COLO668 (cell line): ENCODE results near the gene NBPF15.
"Not testable (repeated sequence)": the region's sequence is repeated elsewhere in the genome, so short reads cannot be mapped to it uniquely, and the experiment has no call there.

ENCODE experiments used
- DNase-seq: peaks from one replicate; lab custom pipeline; 2025; ENCODE audit not compliant: unreplicated experiment; lab: John Stamatoyannopoulos, UW

NBPF15 gene, protein sequence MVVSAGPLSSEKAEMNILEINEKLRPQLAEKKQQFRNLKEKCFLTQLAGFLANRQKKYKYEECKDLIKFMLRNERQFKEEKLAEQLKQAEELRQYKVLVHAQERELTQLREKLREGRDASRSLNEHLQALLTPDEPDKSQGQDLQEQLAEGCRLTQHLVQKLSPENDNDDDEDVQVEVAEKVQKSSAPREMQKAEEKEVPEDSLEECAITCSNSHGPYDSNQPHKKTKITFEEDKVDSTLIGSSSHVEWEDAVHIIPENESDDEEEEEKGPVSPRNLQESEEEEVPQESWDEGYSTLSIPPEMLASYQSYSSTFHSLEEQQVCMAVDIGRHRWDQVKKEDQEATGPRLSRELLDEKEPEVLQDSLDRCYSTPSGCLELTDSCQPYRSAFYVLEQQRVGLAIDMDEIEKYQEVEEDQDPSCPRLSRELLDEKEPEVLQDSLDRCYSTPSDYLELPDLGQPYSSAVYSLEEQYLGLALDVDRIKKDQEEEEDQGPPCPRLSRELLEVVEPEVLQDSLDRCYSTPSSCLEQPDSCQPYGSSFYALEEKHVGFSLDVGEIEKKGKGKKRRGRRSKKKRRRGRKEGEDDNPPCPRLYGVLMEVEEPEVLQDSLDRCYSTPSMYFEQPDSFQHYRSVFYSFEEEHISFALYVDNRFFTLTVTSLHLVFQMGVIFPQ

DNA sequence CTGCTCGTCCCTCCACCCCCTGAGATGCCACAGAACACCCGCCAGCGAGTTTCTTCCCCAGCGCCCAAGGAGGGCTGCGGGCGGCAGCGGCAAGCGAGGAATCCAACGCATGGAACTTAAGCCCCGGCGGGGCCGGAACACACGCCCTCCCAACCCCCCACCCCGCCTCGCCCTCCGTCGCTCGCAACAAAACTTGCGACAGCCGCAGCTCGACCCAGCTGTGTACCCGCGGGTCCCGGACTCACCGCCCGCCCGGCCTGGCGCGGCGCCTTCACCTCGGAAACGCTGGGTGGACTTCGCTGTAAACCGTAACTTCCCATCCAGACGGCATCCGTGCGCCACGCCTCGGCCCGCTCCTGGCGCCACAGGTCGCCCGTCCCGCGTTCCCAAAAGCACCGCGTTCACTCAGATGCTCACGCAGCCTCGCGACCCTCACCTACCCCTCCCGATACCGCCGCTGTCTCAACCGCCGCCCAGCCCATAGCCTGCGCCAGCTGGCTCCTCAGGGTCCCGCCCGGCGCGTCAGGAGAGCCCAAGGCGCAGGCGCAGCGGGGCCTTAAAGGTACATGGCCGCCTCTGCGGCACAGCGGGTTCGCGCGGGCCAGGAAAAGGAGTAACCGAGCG lies at the start of gene NBPF15:
NBPF15 (minus strand) TSS at position 534 of the 624 bp plus-strand sequence. CDS start 21,666 bp downstream, outside the sequence.
- peak; percentile 69 for DNase-seq

DNA sequence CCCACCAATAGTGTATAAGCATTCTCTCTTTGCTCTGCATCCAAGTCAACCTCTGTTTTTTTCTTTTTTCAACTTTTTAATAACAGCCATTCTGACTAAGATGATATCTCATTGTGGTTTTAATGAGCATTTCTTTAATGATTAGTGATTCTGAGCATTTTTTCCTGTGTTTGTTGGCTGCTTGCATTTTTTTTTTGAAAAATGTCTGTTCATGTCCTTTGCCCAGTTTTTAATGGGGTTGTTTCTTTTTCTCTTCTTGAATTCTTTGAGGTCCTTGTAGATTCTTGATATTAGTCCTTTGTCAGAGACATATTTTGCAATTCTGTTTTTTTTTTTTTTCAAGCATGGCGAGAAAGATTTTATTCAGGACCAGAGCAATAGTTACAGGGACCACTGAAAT lies 35.0 kb upstream of the NBPF15 start:
- not testable (repeated sequence) for DNase-seq

DNA sequence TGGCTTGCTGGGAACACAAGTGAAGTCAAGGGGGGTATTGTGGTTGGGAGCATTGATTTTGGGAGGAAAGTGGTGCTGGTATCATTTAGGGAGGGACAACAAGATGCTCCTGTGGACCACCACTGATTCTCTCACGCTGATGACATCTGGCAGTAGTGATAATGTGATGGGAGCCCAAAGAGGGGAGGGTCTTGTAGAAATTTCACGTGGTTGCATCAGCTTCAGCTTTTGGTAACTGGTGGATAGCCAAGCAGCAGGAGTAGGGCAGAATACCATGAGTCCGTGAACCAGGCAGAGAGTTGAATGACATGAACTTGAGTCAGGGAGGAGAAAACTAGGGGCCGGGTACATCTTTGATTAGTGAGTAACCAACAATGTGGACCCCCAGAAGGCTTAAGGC lies 32.7 kb upstream of the NBPF15 start:
- DNase-seq, result not testable (repeated sequence)

DNA sequence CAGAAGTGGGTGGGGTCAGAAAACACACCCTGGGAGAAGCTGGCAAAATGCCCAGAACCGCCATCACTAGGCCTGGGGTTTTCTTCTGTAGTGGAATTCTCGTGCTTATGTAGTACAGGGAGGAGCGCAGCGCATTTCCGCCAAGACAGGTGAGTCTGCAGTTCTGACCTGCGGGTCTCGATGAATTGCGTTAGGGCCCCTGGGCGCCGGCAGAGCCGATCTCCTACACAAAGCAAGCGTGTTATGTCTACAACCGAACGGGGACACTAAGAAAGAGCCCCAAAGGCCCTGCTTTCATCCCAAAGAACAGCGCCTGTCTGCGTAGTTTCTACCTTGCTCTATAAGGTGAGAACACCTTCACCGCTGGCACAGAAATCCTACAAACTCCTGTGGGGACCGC lies 28.9 kb upstream of the NBPF15 start:
- DNase-seq, result peak; percentile 13

DNA sequence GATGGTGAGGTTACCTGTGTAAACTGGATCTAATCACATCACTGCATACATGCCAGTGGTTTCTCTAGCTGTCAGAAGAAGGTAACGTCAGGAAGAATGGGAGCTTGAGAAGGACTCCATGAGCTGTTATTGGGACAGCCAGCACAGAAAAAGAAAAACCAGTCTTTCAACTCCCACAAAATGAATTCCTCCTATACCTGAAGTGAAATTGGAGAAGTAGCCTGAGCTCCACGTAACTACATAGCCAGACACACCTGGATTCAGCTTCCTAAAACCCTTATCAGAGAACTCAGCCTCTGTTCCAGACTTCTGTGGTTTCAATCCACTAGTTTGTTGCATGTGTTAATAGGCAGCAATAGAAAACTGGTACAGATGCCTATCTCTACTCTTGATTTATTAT lies 25.5 kb upstream of the NBPF15 start:
- not testable (repeated sequence) for DNase-seq

DNA sequence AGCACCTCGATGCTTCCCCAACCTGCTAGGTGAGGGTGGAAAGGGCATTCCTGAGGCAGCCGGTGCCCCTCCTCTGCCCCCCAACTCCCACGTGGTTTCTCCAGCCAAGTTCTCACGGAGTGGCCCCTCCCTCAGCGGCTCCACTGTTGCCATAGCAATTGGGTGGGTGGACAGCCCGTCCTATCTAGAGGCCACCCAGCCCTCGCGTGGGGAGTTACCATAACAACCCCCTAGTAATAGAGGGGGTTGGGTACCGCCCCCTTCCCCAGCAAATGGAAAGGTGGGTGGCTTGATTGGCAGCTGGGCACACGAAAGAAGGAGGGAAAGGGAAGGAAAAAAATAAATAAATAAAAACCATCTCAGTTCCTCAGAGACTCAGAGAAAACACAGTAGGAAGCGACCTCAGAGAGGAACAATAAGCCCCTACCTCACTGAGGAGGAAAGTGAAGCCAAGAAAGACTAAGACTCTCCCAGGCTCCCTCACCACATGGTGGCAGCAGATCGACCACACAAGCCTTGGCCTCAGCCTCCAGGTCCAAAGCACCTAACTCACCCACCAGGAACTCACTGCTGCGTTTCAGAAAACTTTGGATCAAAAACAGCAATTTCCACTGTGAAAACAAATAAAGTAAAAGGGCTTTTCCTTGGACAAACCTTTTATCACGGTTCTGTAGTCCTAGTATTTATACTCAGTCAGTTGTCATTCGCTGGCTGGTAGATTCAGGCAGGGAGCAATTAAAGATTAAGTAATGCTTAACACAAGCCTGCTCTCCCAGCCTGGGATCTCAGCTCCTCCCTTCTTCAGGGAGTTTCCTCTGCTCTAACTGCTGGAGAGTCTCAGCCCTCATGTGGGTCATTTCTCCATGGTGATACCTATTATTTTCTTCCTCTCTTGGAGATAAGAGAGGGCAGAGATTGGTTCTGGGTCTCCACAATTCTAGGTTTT lies 23.9 kb upstream of the NBPF15 start:
- DNase-seq, result not testable (repeated sequence)

DNA sequence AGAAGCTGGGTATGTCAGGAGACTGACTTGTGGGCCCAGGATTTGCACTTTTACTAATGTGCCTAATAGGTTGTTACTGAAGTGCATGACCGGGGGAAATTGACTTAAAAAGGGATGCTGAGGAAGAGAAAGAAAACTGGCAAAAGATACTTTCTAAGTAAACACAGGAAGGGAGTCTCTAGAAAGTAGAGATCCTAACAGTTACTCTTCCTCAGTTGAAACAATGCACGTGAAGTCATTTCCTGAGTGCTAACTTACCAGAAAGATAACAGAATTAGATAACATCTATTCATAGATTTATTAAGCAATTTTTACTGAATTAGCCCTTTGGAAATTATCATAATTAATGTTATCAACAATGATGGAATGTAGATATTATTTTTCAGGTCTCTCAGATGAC lies 12.4 kb upstream of the NBPF15 start:
- DNase-seq, result not testable (repeated sequence)

DNA sequence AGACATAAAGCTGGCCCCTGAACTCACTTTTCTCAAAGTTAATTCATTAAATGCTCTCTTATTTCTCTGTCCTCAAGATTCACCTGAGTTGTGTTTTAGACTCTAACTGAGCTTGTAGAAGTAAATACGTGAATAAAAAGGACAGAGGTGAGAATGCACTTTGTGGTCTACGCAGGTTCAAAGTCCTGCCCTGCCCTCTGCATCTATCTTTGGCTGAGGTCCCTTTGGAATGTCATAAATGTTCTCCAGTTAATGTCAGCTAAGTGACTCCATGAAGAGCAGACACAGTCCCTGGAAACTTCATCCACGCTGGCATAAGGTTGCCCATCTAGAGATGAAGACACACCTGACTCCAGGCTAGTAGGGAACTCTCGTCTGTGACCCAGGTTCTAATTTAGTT lies 10.0 kb upstream of the NBPF15 start:
- DNase-seq, result not testable (repeated sequence)

DNA sequence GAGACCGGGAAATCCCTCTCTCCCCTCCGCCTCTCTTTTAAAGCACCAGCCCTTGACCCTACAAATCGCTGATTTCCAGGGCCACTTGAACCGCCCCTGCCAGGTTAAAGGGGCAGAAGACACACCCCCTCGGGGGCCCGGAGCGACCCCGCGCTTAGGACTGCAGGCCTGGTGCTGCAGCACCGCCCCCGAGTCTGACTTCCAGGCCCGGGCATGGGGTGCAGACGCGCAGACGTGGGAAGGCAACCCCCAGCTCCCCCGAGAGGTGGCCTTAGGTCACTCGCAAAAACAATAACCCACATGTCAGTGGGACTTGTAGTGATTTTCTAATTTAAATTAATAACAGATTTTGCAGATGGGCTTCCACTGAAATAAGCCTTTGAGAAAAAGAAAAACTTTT lies 309 bp upstream of the NBPF15 start:
- DNase-seq, result not testable (repeated sequence)

DNA sequence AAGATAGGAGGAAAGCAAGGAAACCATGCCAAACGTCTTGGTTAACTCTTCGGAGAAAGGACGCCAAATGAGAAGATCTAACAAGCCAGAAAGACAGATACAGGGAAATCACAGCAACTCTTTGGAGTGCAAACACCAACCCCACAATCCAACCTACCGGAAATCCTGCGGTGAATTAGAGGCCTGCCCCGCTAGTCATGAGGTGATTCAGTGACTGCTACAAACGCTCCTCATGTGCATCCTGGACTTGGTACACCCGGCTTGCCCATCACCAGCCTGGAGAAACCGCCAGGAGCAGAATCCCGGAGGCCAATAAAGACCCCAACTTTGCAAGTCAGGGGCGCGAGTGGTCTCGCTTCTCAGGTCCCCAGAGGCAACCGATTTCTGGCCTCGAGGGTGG lies 783 bp downstream of the NBPF15 start:
- DNase-seq, result not testable (repeated sequence)

DNA sequence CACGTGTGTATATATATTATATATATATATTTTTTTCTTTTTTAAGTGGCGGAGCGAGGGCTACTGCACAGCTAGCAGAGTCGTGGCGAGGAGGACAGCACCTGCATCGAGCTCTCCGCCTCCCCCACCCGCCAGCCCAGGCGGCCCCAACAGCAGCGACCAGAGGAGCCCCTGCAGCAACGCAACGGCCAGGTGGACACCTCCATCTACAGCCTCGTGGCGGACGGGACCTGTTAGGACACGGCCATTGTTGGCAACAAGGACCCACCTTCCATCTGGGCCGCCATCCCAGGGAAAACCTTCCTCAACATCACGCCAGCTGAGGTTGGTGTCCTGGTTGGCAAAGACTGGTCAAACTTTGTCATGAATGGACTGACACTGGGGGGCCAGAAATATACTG lies 19.1 kb downstream of the NBPF15 start:
- DNase-seq, result not testable (repeated sequence)

DNA sequence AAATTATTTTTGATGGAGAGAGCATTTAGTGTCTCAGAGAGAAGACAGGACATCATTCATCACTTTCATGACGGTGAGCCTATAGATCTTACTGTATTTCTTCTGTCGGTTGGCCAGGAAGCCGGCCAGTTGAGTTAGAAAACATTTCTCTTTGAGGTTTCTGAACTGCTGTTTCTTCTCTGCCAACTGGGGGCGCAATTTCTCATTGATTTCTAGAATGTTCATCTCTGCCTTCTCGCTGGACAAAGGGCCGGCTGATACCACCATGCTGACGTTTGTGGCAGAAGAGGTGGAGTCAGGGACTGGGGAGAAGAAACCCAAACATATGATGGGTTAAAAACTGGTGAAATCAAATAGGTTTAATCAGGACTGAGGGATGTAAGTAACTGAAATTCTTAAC lies 21.7 kb downstream of the NBPF15 start:
- not testable (repeated sequence) for DNase-seq

DNA sequence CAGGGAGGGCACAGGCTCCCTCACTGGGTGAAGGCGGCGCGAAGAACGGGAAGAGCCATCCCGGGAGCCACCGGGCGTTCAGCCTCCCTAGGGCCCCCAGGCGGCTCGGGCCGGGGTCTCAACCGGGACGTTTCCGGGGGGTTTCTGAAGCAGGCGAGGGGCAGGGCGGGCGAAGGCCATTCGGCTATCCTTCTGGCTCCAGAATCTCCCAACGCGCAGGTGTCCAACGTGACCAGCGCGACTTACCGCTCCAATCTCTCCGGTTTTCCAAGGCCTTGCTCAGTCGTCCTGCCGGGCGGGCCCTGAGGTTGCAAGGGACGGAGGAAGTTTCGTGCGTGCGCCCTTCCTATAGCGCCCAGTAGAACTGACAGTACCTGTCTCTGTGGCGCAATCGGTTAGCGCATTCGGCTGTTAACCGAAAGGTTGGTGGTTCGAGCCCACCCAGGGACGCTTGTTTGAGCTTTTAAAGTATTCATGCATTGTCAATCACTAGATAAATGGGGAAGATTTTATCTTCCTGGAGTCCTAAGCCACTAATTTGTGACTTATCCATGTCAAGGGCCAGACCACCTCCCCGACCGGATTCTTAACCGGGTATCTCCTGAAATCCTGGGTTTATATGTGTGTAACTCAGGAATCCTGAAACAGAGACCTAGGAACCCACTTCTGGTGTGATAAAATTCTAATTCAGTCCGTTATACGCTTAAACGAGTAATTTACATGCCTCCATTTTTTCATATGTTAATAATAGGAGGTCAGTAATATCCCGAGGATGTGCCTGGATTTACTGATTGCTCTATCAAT lies 42.4 kb downstream of the NBPF15 start:
- peak; percentile 40 for DNase-seq

DNA sequence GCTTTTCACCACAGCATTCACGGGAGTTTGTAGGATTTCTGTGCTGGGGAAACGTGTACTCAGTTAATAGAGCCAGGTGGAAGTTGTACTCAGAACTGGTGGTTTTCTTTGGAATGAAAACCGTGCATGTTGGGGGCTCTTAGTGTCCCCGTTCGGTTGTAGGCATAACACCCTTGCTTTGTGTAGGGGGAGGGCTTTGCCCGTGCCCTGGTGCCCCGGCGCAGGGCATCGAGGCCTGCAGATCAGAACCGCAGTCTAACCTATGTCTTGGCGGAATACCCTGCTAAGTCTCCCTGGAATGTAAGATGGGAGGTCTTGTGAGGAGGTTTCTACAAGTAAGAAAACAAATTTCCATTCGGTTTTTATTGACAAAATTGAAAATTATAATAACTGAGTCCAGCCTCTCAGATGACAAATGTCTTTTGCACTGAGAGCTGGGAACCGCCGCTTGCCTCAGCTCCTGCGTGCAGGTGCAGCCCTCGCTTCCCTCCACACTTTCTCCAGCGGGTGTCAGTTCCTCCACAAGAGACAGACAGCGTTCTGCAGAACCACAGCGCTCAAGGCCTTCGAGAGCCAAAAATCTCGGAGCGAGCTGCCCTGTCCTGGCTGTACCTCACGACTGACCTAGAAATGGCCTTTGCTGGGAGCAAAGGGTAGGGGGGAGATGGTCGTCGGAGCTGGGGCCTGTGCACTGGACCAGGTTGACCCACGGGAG lies 47.9 kb downstream of the NBPF15 start:
- not testable (repeated sequence) for DNase-seq

DNA sequence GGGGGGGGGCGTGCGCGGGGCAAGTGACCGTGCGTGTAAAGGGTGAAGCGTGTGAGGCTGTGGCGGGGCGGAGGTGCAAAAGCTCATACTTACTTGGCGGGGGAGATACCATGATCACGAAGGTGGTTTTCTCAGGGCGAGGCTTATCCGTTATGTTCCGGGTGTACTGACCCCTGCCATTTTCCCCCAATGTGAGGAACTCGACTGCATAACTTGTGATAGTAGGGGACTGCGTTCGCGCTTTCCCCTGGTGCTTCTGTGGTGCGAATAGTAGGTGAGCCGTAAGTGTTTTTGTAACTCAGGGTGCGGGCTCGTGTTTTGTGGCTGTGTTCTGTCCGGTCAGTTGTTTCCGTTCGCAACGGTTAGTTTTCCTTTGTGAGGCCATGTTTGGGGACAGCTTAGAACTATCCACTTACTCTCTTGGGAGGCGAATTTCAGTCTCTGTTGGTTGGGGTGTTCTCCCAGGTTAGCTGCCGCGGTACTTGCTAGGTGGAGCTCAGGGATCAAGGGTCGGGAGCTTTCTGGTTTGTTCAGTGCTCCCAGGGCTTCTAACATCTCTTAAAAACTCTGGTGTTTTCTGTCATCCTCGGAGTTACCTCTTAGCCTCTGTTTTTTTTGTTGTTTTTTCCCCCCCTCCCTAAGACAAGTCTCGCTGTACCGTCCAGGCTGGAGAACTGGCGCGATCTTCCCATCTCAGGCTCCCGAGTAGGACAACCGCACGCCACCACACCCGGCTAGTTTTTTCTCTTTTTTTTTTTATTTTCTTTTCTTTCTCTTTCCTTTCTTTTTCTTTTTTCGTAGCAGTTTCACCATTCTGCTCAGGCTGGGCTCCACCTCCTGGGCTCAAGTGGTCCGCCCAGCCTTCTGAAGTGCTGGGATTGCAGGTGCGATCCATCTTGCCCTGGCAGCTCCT lies 48.7 kb downstream of the NBPF15 start:
- DNase-seq, result peak; percentile 88

DNA sequence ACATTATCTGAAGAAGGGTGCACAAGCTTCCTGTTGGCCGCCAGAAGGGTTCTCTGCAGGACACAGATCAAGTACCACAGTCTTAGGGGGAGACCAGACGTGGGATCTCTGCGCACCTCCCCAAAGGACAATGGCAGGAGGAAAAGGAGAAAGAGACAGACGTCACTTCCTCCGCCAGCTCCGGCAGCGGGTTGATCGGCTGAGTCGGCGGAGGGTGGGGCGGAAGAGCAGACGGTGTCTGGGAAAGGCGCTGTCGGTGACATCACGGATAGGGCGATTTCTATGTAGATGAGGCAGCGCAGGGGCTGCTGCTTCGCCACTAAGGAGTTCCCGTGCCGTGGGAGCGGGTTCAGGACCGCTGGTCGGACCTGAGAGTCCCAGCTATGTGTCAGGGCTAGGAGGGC lies 49.4 kb downstream of the NBPF15 start:
- DNase-seq, result peak; percentile 77

DNA sequence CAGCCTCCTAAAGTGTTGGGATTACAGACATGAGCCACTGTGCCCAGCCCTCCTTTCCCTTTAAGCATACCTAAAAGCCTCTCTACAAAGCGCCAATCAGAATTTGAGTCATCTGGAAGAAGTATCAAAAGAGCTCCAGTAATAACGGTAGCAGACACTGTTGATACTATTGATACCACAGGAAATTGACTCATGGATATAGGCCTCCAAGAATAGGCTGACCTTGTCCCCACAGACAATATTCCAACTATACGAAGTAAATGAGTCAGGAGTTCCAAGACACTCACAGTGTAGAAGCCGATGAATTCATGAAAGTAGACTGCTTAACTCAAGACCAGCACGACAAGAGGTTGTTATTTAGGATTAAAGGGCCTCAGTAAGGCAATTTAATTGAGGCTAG lies 58.7 kb downstream of the NBPF15 start:
- not testable (repeated sequence) for DNase-seq

DNA sequence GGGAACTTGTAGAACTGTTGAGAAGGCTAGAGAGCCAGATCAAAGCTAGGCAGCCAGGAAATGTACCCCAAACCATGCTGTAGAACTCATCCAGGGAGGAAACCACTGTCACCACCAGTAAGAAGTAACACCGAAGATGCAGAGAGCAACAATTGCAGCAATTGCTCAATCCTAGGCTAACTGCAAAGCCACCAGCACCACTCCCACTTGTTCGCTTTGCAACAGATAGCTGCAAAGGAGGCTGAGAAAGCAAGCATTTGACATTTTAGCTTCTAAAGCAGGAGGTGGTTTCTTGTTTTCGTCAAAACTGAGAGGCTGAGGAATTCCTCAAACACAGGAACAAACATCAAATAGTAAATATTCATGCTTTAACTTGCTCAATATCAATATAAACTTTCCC lies 89.8 kb downstream of the NBPF15 start:
- not testable (repeated sequence) for DNase-seq
